ENCODE data around the gene PLAC1. TPM values are rescaled to one million over a fixed set of nuclear protein-coding genes. Genes with fewer than 3 reads are reported as not detected.

PLAC1 gene
- total RNA-seq, 1 experiment from 2014 or later = 0.91 TPM

GRCh38 chrX:134642386-134642785 lies 15.9 kb downstream of the PLAC1 start:
- H3K4me1 Mint-ChIP-seq (ENCODE audit: insufficient read depth, unreplicated experiment) = peaks cover 11% of the 10 kb centered on the region
- intact Hi-C loops (cut with micrococcal nuclease) = no loop called here
- DNase-seq (ENCODE audit: unreplicated experiment) = no peak
- BruUV-seq (replicated peaks) = no TSS peak
- H3K9me3 Mint-ChIP-seq (ENCODE audit: unreplicated experiment) = peaks cover 12% of the 10 kb centered on the region
- no peak overlapping the region for H3K4me3 Mint-ChIP-seq (ENCODE audit: unreplicated experiment)
- POLR2A ChIA-PET = interaction anchor here (0.6 to 1.5 kb wide), 3 partner anchors 11 to 89 kb away, joined by 3 to 4 read pairs (median 3); no protein-coding TSS in a partner anchor
- H3K36me3 Mint-ChIP-seq (ENCODE audit: insufficient read depth, unreplicated experiment) = no peaks in the 10 kb centered on the region
- H3K27ac Mint-ChIP-seq (ENCODE audit: low read depth, unreplicated experiment) = no peak overlapping the region
- H3K27me3 Mint-ChIP-seq (ENCODE audit: insufficient read depth, unreplicated experiment) = peaks cover 38% of the 10 kb centered on the region
- TF ChIP-seq CTCF (IDR thresholded peaks at IDR 0.05; ENCODE audit: unreplicated experiment) = no peak
- CTCF ChIA-PET = interaction anchor here (0.7 to 1.2 kb wide), 3 partner anchors 11 to 110 kb away, joined by 3 to 5 read pairs (median 3); no protein-coding TSS in a partner anchor

- Mint-ChIP-seq H3K9me3 (ENCODE audit: unreplicated experiment) (peaks cover 12% of the 10 kb centered on the region), H3K36me3 (ENCODE audit: insufficient read depth, unreplicated experiment) (no peaks in the 10 kb centered on the region), H3K4me3 (ENCODE audit: unreplicated experiment) (no peak overlapping the region), H3K4me1 (ENCODE audit: insufficient read depth, unreplicated experiment) (peaks cover 2% of the 10 kb centered on the region), H3K27me3 (ENCODE audit: insufficient read depth, unreplicated experiment) (peaks cover 33% of the 10 kb centered on the region), H3K27ac (ENCODE audit: low read depth, unreplicated experiment) (no peak overlapping the region)
- ChIA-PET CTCF (interaction anchor here (0.5 to 1.2 kb wide), 2 partner anchors 12 to 43 kb away, joined by 4 to 5 read pairs; no protein-coding TSS in a partner anchor), POLR2A (no interaction called here)
- no peak for TF ChIP-seq CTCF (IDR thresholded peaks at IDR 0.05; ENCODE audit: unreplicated experiment)
- DNase-seq (ENCODE audit: unreplicated experiment) = no peak
- intact Hi-C loops (cut with micrococcal nuclease) = no loop called here
- no TSS peak for BruUV-seq (replicated peaks)
These were observed 16.9 kb downstream of the PLAC1 start for GRCh38 chrX:134641346-134641745.

- BruUV-seq (replicated peaks) = no TSS peak
- Mint-ChIP-seq H3K9me3 (ENCODE audit: unreplicated experiment) (peaks cover 12% of the 10 kb centered on the region), H3K27me3 (ENCODE audit: insufficient read depth, unreplicated experiment) (peaks cover 31% of the 10 kb centered on the region), H3K27ac (ENCODE audit: low read depth, unreplicated experiment) (no peak overlapping the region), H3K4me3 (ENCODE audit: unreplicated experiment) (no peak overlapping the region), H3K36me3 (ENCODE audit: insufficient read depth, unreplicated experiment) (no peaks in the 10 kb centered on the region), H3K4me1 (ENCODE audit: insufficient read depth, unreplicated experiment) (no peaks in the 10 kb centered on the region)
- no peak for TF ChIP-seq CTCF (IDR thresholded peaks at IDR 0.05; ENCODE audit: unreplicated experiment)
- intact Hi-C loops (cut with micrococcal nuclease) = no loop called here
- CTCF ChIA-PET = interaction anchor here (0.5 kb wide), 1 partner anchor 44 kb away, joined by 4 read pairs; no protein-coding TSS in a partner anchor
- POLR2A ChIA-PET = no interaction called here
- no peak for DNase-seq (ENCODE audit: unreplicated experiment)
These were observed 17.4 kb downstream of the PLAC1 start for GRCh38 chrX:134640914-134641313.

DNA sequence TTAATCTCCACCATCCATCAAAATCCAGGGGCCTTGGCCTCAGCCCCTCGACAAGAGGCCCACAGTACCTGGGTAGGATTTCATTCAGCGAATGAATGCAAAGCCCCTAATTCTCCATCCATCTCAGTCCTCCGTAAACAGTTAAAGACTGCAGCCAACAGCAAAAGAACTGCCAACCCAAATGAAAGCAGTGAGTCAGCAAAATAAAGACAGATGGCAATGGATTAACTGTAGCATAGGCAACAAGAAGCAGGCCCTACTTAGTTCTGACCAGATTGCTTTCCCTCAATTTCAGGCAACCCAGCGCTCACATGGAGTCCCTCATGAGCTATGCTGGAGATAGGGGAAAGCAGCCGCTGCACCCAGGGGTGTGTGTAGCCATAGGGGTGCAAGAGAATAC lies 21.4 kb downstream of the PLAC1 start:
- no peak for TF ChIP-seq CTCF (IDR thresholded peaks at IDR 0.05; ENCODE audit: unreplicated experiment)
- Mint-ChIP-seq H3K27ac (ENCODE audit: low read depth, unreplicated experiment) (no peak overlapping the region), H3K4me1 (ENCODE audit: insufficient read depth, unreplicated experiment) (no peaks in the 10 kb centered on the region), H3K36me3 (ENCODE audit: insufficient read depth, unreplicated experiment) (no peaks in the 10 kb centered on the region), H3K9me3 (ENCODE audit: unreplicated experiment) (no peaks in the 10 kb centered on the region), H3K27me3 (ENCODE audit: insufficient read depth, unreplicated experiment) (peaks cover 27% of the 10 kb centered on the region), H3K4me3 (ENCODE audit: unreplicated experiment) (no peak overlapping the region)
- intact Hi-C loops (cut with micrococcal nuclease) = no loop called here
- ChIA-PET POLR2A (interaction anchor here (1.2 to 1.7 kb wide), 4 partner anchors 9 to 78 kb away, joined by 3 to 4 read pairs (median 3); no protein-coding TSS in a partner anchor), CTCF (no interaction called here)
- DNase-seq (ENCODE audit: unreplicated experiment) = no peak
- no TSS peak for BruUV-seq (replicated peaks)

Measured in MCF 10A (cell line).